ENCODE measurements around the gene TCEAL7. TPM values are rescaled to one million over a fixed set of nuclear protein-coding genes. Genes with fewer than 3 reads are reported as not detected.
A peak's percentile ranks its signal among the peaks of the same experiment; 100 is the strongest.

The TCEAL7 gene
- polyA plus RNA-seq, 1 experiment, result 5.5 TPM

DNA sequence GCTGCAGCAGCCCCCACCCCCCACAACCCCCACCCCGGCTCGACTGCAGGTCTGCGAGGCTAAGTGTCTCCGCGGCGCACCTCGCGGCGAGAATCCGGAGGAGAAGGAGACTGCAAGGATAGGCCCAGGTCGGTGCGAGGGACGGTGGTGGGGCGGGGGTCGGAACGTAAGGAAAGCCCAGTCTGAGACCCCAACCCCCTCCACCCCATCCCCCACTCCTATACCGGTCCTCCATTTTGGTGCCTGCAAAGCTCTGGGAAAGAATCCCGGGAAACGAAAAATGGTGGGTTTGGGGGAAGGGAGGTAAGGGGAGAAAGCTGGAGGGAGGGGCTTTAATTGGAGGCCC, 46.9 kb downstream of the TCEAL7 start:
- no peaks in the 10 kb centered on the region for H3K27me3 ChIP-seq (ENCODE audit: control insufficient read depth, insufficient read depth, low read length)
- CTCF ChIA-PET, result interaction anchor here (1.1 kb wide), 1 partner anchor 20 kb away, joined by 3 read pairs; no protein-coding TSS in a partner anchor

DNA sequence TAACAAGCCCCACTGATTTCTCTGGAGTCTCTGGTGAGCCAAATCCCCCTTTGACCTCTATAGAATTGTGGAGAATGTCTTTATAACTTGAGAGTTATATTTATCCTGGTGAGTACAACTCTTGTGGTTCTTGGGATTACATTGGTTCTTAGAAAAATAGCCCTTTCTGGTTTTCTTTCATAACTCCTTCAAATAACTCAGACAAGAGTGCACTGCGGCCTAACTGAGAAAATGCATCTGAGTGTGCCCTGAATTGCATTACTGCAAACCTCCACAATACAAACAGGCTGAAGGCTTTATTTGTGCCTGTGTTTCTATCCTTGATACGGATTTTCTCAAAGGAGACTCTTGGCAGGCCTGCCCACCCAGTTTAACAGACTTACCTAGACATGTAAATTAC, 49.0 kb downstream of the TCEAL7 start:
- no peak for DNase-seq (ENCODE audit: low read depth)
- TF ChIP-seq, protein P1, sequence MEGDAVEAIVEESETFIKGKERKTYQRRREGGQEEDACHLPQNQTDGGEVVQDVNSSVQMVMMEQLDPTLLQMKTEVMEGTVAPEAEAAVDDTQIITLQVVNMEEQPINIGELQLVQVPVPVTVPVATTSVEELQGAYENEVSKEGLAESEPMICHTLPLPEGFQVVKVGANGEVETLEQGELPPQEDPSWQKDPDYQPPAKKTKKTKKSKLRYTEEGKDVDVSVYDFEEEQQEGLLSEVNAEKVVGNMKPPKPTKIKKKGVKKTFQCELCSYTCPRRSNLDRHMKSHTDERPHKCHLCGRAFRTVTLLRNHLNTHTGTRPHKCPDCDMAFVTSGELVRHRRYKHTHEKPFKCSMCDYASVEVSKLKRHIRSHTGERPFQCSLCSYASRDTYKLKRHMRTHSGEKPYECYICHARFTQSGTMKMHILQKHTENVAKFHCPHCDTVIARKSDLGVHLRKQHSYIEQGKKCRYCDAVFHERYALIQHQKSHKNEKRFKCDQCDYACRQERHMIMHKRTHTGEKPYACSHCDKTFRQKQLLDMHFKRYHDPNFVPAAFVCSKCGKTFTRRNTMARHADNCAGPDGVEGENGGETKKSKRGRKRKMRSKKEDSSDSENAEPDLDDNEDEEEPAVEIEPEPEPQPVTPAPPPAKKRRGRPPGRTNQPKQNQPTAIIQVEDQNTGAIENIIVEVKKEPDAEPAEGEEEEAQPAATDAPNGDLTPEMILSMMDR (IDR thresholded peaks at IDR 0.05; ENCODE audit: insufficient read depth, low read depth, low read length), result no peak
- Histone ChIP-seq H3K36me3 (ENCODE audit: control insufficient read depth, insufficient read depth, low read length) (no peaks in the 10 kb centered on the region), H3K4me3 (ENCODE audit: low read depth, low read length) (no peak overlapping the region), H3K27me3 (ENCODE audit: control insufficient read depth, insufficient read depth, low read length) (no peaks in the 10 kb centered on the region)
- ChIA-PET POLR2A (no interaction called here), CTCF (no interaction called here)

More for the DNA sequence above, 46.9 kb downstream of the TCEAL7 start:
- Histone ChIP-seq H3K36me3 (ENCODE audit: control insufficient read depth, insufficient read depth, low read length) (no peaks in the 10 kb centered on the region), H3K4me3 (ENCODE audit: low read depth, low read length) (peak overlapping the region; percentile 81)
- DNase-seq (ENCODE audit: low read depth), result no peak
- POLR2A ChIA-PET, result no interaction called here
- TF ChIP-seq, protein P1 (IDR thresholded peaks at IDR 0.05; ENCODE audit: insufficient read depth, low read depth, low read length), result no peak

Small RNA genes within 50 kb of the gene (small RNA-seq; reads per million reads assigned to genes)
- not detected for gene Z92846.1 (ENCODE audit: insufficient read length, low read depth, low replicate concordance)

Other genes starting within 250 kb of the TCEAL7 start
- 0.83 and 0.93 TPM in 2 replicates for gene NXF3, start 237.1 kb upstream of the TCEAL7 start, polyA plus RNA-seq (2011; rRNA removed)
- gene BEX4, start 115.1 kb upstream of the TCEAL7 start, polyA plus RNA-seq (2011; rRNA removed), result 13.6 and 38.7 TPM in 2 replicates
- gene TCEAL8, start 75.1 kb upstream of the TCEAL7 start, polyA plus RNA-seq (2011; rRNA removed), result 26.7 and 76.1 TPM in 2 replicates
- not detected in 2 replicates for gene TCEAL5, start 53.5 kb upstream of the TCEAL7 start, polyA plus RNA-seq (2011; rRNA removed)
- 1.2 and 1.8 TPM in 2 replicates for gene BEX2, start 19.2 kb upstream of the TCEAL7 start, polyA plus RNA-seq (2011; rRNA removed)
- gene TCEAL9, start 26.3 kb downstream of the TCEAL7 start, polyA plus RNA-seq (2011; rRNA removed), result 15.7 and 53.5 TPM in 2 replicates
- gene BEX3, start 46.3 kb downstream of the TCEAL7 start, polyA plus RNA-seq (2011; rRNA removed), result 107 and 267 TPM in 2 replicates
- gene RAB40A, start 189.2 kb downstream of the TCEAL7 start, polyA plus RNA-seq (2011; rRNA removed), result 0.48 and 0.56 TPM in 2 replicates

Data from BJ (cell line).